ENCODE results near the gene DMAP1. TPM values are rescaled to one million over a fixed set of nuclear protein-coding genes. Genes with fewer than 3 reads are reported as not detected.

The DMAP1 gene
- 10 to 100 TPM; 49.1 to 53.8 TPM for total RNA-seq
- 46.9 TPM for polyA plus RNA-seq (2013, experiment 1 of 2)
- 39.5 TPM for polyA plus RNA-seq (2013, experiment 2 of 2)
- long read RNA-seq, experiment 1, partial matches to known transcripts: 10 of 24 reads
- long read RNA-seq, experiment 1, other reads (novel, unspliced or antisense): 14 of 24 reads
- long read RNA-seq, experiment 2, full-length matches to known transcripts: 49 of 95 reads
- long read RNA-seq, experiment 2, partial matches to known transcripts: 4 of 95 reads
- long read RNA-seq, experiment 2, other reads (novel, unspliced or antisense): 42 of 95 reads
- long read RNA-seq, experiment 3, full-length matches to known transcripts: 176 of 278 reads
- long read RNA-seq, experiment 3, partial matches to known transcripts: 19 of 278 reads
- long read RNA-seq, experiment 3, other reads (novel, unspliced or antisense): 83 of 278 reads
- long read RNA-seq, experiment 4, transcript DMAP1-202 (11 exons, 1,545 nt): minor isoform, 14 of 115 reads
- long read RNA-seq, experiment 4, transcript DMAP1-201 (11 exons, 1,552 nt): major isoform, 65 of 115 reads
- long read RNA-seq, experiment 4, transcript DMAP1-203 (10 exons, 1,730 nt): minor isoform, 7 of 115 reads
- long read RNA-seq, experiment 4, partial matches to known transcripts: 1 of 115 reads
- long read RNA-seq, experiment 4, other reads (novel, unspliced or antisense): 28 of 115 reads

- H3K27me3 ChIP-seq (ENCODE audit: control insufficient read depth, insufficient read depth, low read length, poor library complexity, severe bottlenecking): peaks cover 8% of the 10 kb centered on the region
- H3K9ac ChIP-seq (ENCODE audit: extremely low read depth, low read length, poor library complexity, severe bottlenecking): peak within 1 kb of the TSS; percentile 38
- no peak within 1 kb of the TSS for H3K27ac ChIP-seq (ENCODE audit: low read depth, low read length)
- H3K4me3 Mint-ChIP-seq: peak within 1 kb of the TSS; percentile 89
- TF ChIP-seq CTCF (conservative IDR thresholded peaks at IDR 0.05): no peak
- no peaks in the 10 kb centered on the region for H3K9me3 Mint-ChIP-seq
- H3K36me3 ChIP-seq (ENCODE audit: control insufficient read depth, insufficient read depth, low read length): peaks cover 39% of the 10 kb centered on the region
- H3K27ac Mint-ChIP-seq: peak within 1 kb of the TSS; percentile 75
- H3K4me1 Mint-ChIP-seq: peaks cover 7% of the 10 kb centered on the region
- DNase-seq: peak; percentile 94
- H3K9me3 ChIP-seq (ENCODE audit: control insufficient read depth, low read length): no peaks in the 10 kb centered on the region
- H3K36me3 Mint-ChIP-seq (ENCODE audit: low read depth): peaks cover 22% of the 10 kb centered on the region
- WGBS, 2 experiments (ENCODE audit: insufficient coverage in 1 of 2, insufficient read length in 1 of 2): 1 to 9% methylated on average over 13 to 44 of the region's 44 CpGs
- H3K27me3 Mint-ChIP-seq (ENCODE audit: insufficient read depth): peaks cover 7% of the 10 kb centered on the region
- peak within 1 kb of the TSS; percentile 97 for H3K4me3 ChIP-seq (ENCODE audit: low read length)
- no peaks in the 10 kb centered on the region for H3K4me1 ChIP-seq (ENCODE audit: control insufficient read depth, insufficient read depth, low read length)
Observed at GRCh38 chr1:44213222-44214112, at the start of gene DMAP1. DMAP1 (plus strand) TSS chr1:44213471; CDS start chr1:44213754, 283 bp downstream.

GRCh38 chr1:44168520-44169098, 44.7 kb upstream of the DMAP1 start:
- H3K9me3 ChIP-seq (ENCODE audit: control insufficient read depth, low read length): peaks cover 6% of the 10 kb centered on the region
- no peak overlapping the region for H3K9ac ChIP-seq (ENCODE audit: extremely low read depth, low read length, poor library complexity, severe bottlenecking)
- Mint-ChIP-seq H3K4me1 (peaks cover 6% of the 10 kb centered on the region), H3K36me3 (ENCODE audit: low read depth) (no peaks in the 10 kb centered on the region), H3K9me3 (peaks cover 10% of the 10 kb centered on the region), H3K27ac (no peak overlapping the region), H3K4me3 (no peak overlapping the region), H3K27me3 (ENCODE audit: insufficient read depth) (no peaks in the 10 kb centered on the region)
- H3K36me3 ChIP-seq (ENCODE audit: control insufficient read depth, insufficient read depth, low read length): no peaks in the 10 kb centered on the region
- no peak overlapping the region for H3K4me3 ChIP-seq (ENCODE audit: low read length)
- no peak for TF ChIP-seq CTCF (conservative IDR thresholded peaks at IDR 0.05)
- no peaks in the 10 kb centered on the region for H3K27me3 ChIP-seq (ENCODE audit: control insufficient read depth, insufficient read depth, low read length, poor library complexity, severe bottlenecking)
- no peak overlapping the region for H3K27ac ChIP-seq (ENCODE audit: low read depth, low read length)
- no peaks in the 10 kb centered on the region for H3K4me1 ChIP-seq (ENCODE audit: control insufficient read depth, insufficient read depth, low read length)
- 90 to 92% methylated on average over 2 to 5 of the region's 5 CpGs for WGBS, 2 experiments (ENCODE audit: insufficient coverage in 1 of 2, insufficient read length in 1 of 2)
- no peak for DNase-seq

Data from endodermal cell (in vitro differentiated cells).